CD4-positive, alpha-beta T cell treated with Interleukin-6 for 4 hours (primary cell): ENCODE data around the gene CHCHD1.
"Not testable (repeated sequence)": the region's sequence is repeated elsewhere in the genome, so short reads cannot be mapped to it uniquely, and the experiment has no call there.

ENCODE experiments used
- DNase-seq: peaks from one replicate; pipeline ENCODE4 v3.0.0-alpha.2; 2020; ENCODE audit warnings: mixed read lengths

CHCHD1 gene

DNA sequence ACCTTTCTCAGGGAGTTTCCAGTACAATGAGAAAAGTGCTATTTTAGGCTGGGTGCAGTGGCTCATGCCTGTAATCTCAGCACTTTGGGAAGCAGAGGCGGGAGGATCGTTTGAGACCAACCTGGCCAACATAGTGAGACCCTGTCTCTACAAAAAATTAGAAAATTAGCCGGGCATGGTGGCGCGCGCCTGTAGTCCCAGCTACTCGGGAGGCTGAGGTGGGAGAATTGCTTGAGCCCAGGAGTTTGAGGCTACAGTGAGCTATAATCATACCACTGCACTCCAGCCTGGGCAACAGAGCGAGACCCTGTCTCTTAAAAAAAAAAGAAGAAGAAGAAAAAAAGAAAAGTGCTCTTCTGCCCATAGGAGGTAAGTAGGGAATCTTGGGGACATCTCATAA lies 14.2 kb downstream of the CHCHD1 start:
- not testable (repeated sequence) for DNase-seq

DNA sequence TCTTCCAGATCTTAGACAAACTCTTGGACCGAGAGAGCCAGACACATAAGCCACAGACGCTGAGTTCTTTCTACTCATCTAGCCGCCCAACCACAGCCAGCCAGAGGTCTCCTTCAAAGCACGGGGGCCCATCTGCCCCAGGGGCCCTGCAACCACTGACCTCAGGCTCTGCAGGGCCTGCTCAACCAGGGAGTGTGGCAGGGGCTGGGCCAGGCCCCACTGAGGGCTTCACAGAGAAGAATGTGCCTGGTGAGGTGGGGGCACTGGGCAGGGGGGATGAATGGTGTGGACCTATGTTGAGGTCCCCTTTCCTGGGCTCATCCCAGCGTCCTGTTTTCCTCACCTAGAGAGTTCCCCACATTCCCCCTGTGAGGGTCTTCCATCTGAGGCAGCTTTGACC lies 14.9 kb downstream of the CHCHD1 start:
- DNase-seq: no peak

DNA sequence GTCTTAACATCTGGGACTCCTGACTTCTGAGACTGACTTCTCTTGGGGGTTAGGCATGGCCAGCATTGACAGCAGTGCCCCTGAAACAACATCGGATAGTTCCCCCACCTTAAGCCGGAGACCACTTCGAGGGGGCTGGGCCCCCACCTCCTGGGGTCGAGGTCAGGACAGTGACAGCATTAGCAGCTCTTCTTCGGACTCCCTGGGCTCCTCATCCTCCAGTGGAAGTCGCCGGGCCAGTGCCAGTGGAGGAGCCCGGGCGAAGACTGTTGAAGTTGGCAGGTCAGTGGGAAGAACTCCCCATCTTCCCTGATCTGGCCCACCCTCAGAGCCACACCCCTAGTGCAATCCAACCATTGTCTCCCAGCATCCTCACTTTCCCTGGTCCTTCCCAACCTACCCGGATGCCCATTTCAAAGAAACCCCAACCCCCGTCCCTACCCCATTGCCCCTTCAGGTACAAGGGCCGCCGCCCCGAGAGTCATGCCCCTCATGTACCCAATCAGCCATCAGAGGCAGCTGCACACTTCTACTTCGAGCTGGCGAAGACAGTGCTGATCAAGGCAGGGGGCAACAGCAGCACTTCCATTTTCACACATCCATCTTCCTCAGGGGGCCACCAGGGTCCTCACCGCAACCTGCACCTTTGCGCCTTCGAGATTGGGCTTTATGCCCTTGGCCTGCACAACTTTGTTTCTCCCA lies 15.6 kb downstream of the CHCHD1 start:
- DNase-seq: no peak

GRCh38 chr10:73798087-73798486 lies 16.2 kb downstream of the CHCHD1 start:
- no peak for DNase-seq

DNA sequence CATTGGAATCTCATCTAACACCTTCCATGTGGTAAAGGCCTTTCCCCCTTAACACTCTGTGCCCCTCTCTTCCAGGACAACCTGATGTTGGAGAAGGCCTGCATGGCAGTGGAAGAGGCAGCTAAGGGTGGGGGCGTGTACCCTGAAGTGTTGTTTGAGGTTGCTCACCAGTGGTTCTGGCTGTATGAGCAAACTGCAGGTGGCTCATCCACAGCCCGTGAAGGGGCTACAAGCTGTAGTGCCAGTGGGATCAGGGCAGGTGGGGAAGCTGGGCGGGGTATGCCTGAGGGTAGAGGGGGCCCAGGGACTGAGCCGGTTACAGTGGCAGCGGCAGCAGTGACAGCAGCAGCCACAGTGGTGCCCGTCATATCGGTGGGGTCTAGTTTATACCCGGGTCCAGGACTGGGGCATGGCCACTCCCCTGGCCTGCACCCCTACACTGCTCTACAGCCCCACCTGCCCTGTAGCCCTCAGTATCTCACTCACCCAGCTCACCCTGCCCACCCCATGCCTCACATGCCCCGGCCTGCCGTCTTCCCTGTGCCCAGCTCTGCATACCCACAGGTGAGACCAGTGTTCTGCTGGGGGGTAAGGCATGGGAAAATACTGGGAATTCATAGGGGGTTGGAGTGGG lies 17.2 kb downstream of the CHCHD1 start:
- DNase-seq: no peak

GRCh38 chr10:73799899-73800559 lies 18.2 kb downstream of the CHCHD1 start:
- DNase-seq: no peak

DNA sequence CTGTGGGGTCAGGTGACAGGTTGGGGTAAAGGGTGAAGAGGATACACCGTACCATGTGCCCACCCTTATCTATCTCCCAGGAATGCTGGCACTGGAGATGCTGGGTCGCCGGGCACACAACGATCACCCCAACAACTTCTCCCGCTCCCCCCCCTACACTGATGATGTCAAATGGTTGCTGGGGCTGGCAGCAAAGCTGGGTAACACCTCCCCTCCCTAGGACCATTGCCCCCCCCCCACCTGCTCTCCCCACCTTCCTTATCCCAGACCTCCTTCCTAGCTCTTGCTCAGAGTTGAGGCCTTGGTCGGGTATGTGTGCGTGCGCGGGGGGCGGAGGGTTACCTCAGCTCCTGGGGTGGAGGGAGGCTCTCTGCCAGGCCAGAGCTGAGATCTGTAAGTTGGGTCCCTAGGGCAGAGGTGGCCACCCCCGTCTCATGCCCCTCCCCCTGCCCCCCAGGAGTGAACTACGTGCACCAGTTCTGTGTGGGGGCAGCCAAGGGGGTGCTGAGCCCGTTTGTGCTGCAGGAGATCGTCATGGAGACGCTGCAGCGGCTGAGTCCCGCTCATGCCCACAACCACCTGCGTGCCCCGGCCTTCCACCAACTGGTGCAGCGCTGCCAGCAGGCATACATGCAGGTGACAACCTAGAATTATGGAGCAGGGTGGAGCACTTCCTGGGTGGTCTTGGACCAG lies 18.9 kb downstream of the CHCHD1 start:
- no peak for DNase-seq

- DNase-seq: no peak
These were observed 19.4 kb downstream of the CHCHD1 start for GRCh38 chr10:73801253-73801590.

GRCh38 chr10:73802276-73802991 lies 20.6 kb downstream of the CHCHD1 start:
- no peak for DNase-seq

DNA sequence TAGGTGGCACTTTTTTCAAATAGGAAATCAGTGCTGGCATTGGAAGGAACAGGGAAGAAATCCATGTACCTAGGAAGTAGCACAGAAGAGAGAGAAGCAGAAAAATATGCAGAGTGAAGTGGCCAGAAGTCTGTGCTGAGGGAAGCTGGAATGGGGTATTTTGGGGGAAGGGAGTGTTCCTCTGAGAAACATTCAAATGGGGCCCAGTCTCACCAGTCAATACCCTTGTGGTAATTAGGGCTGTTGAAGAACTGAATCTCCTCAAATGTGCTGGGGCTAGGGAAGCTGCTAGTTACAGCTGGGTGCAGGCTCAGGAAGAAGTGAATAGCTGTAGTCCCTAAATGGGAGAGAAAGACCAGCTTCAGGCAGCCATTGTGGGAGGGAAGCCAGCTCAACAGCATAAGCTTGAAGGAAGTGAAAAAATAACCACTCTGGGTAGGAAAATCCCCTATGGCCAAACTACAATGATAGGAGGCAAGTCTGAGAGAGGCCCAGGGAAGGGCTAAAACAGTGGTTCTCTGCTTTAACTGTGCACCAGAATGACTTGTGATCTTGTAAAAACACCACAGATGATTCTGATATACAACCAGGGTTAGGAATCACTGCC lies 21.9 kb downstream of the CHCHD1 start:
- DNase-seq: no peak

- no peak for DNase-seq
These were observed 24.5 kb downstream of the CHCHD1 start for GRCh38 chr10:73806176-73806950.

DNA sequence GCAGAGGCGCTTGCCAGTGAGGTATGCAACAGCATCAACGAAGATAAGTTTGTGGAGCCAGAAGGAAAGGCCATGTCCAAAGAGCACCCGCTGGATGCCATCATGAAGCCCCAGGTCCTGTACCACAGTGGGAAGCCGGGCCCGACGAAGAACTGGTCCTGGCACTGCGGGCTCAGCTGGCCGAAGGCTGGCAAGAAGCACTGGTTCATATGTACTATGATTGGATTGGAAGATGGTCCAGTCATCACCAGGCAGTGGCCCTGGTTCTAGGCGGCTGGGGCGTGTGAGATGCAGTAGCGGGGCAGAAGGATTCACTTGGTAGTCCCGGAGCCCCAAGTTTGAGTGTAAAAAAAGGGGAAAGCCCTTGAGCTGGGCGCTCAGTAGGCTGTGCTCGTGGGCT lies 25.6 kb downstream of the CHCHD1 start:
- DNase-seq: no peak

- DNase-seq: no peak
These were observed 26.4 kb downstream of the CHCHD1 start for GRCh38 chr10:73808021-73808815.

DNA sequence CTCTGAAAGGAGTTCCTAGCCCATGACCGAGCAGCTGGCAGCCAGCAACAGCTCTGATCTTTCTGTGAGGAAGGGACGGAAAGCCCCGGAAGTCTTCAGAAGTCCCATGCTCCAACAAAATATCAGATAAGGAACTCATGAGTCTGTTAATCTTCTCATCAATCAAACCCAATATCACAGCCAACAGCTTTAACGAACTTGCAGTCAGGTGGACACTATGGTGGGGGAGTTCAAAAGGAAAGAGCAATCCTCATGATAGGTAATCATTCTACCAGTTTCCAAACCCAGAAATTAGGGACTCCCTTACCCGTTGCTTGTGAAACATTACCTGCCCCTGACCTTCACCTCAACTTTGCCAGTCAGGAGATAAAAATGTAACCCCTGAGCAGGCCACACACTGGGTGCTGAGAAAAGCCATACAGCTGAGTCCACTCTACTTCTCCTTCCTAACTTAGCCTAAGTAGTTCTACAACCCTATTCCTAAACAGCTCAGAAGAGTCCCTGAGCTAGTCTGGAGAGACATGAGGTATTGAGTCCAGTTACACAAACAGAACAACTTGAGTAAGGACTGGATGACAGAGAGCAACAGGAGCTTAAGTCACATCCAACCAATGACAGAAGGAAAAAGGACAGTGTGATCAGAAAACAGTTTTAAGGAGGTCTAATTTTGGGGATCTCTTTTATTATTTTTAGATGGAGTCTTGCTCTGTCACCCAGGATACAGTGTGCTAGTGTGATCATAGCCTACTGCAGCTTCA lies 27.4 kb downstream of the CHCHD1 start:
- no peak for DNase-seq

- DNase-seq: peak; percentile 26
These were observed 28.5 kb downstream of the CHCHD1 start for GRCh38 chr10:73810358-73810734.

DNA sequence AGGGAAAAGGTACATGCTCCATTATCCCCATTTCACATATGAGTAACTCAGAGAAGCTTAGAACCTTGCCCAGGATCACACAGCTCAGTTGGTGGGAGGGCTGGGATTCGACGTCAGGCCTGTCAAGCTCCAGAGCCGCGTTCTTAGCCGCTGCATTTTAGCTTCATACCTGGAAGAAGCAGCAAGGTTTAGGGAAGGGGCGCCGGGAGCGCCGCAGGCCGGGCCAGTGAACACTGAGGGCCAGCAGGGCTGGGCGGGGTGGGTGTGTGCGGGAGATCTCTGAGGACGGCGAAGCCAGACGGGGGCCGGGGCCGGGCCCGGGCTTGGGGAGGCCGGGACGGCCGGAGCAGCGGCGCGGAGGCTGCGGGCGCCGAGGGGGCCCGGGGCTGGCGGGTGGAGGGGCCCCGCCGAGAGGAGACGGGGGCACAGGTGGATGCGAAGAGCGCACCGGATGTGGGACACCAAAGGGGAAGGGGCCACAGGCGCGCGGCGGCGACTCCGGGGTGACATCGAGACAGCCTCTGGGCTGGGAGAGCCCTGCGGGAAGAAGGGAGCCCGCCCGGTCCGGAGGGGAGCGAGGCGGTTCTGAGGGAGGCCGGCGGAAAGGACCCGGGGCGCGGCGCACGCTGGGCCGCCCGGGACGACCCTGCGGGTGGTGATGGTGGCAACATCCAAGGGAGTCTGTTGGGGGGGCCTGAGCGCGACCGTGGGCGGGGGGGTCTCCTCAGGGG lies 29.1 kb downstream of the CHCHD1 start:
- DNase-seq: peak; percentile 78

DNA sequence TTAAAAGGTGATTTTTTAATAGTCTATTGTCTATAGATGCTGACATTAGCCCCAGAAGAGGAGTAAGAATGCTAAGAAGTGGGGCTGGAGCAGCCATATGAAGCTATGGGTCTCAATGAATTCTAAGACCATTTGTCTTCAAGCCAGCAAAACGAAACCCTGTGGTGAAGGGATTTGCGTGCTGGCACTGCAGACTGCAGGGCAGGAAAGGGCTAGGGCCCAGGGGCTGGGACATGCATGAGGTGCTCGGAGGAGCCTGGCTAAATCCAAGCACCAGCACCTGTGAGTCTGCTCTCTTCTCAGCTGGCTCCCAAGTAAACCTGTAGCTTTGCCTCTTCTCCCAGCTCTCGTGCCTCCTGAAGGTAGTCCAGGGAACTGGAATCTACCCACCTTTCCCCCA lies 30.8 kb downstream of the CHCHD1 start:
- DNase-seq: no peak

GRCh38 chr10:73813333-73813732 lies 31.5 kb downstream of the CHCHD1 start:
- DNase-seq: no peak

DNA sequence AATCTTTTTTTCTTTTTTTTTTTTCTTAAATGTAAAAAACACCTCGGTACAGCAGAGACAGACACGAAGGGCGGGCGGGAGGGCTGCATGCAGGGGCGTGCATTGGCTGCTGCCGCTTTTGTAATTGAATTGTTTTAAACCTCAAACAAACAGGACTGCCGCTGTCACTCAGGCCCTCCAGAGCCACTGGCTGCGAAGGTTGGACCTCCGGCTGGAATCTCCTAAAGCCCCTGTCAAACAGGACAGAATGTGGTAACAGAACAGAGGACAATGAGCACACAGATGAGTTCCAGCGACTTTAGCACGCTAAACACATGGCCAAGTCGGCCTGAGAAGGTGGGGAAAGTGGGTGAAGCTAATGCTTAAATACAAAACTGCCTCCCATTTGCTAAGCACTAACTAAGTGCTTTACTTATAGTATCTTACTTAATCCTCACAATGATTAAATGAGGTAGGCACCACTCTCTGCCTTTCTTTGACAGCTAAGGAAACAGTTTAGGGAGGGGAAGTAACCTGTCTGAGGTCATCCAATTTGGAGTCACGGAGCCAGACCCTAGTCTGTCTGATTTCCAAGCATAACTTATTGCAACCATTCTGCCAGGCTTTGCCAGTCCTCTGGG lies 32.5 kb downstream of the CHCHD1 start:
- DNase-seq: no peak
